ENCODE measurements around the gene ANKS4B. TPM values are rescaled to one million over a fixed set of nuclear protein-coding genes. Genes with fewer than 3 reads are reported as not detected.

The ANKS4B gene
- total and polyA plus RNA-seq, 9 donors: 0.04 to 1.6 (median 0.05) TPM; not detected in 3

- H3K9me3 ChIP-seq (replicated peaks; ENCODE audit: control insufficient read depth, low read depth, low read length): no peaks in the 10 kb centered on the region
- H3K4me1 ChIP-seq (ENCODE audit: control insufficient read depth, insufficient read depth, low read length): no peaks in the 10 kb centered on the region
- no peak overlapping the region for H3K27ac ChIP-seq (ENCODE audit: low read length)
- no peak for DNase-seq
- 59% methylated on average over 2 of the region's 4 CpGs for WGBS (ENCODE audit: insufficient coverage)
- H3K27me3 ChIP-seq (ENCODE audit: control insufficient read depth, insufficient read depth, low read length): peaks cover 4% of the 10 kb centered on the region
- H3K36me3 ChIP-seq (ENCODE audit: control insufficient read depth, insufficient read depth, low read length): no peaks in the 10 kb centered on the region
- no peak overlapping the region for H3K4me3 ChIP-seq (ENCODE audit: low read length)
These were observed 19.4 kb upstream of the ANKS4B start for GRCh38 chr16:21214086-21214485.

- Histone ChIP-seq H3K9me3 (replicated peaks; ENCODE audit: control insufficient read depth, low read depth, low read length) (no peaks in the 10 kb centered on the region), H3K36me3 (ENCODE audit: control insufficient read depth, insufficient read depth, low read length) (no peaks in the 10 kb centered on the region), H3K4me1 (ENCODE audit: control insufficient read depth, insufficient read depth, low read length) (no peaks in the 10 kb centered on the region), H3K27ac (ENCODE audit: low read length) (no peak overlapping the region), H3K27me3 (ENCODE audit: control insufficient read depth, insufficient read depth, low read length) (peaks cover 3% of the 10 kb centered on the region), H3K4me3 (ENCODE audit: low read length) (no peak overlapping the region)
- WGBS (ENCODE audit: insufficient coverage): no CpG with 5 or more reads among the region's 2 CpGs
- no peak for DNase-seq
These were observed 16.4 kb upstream of the ANKS4B start for GRCh38 chr16:21217121-21217520.

DNA sequence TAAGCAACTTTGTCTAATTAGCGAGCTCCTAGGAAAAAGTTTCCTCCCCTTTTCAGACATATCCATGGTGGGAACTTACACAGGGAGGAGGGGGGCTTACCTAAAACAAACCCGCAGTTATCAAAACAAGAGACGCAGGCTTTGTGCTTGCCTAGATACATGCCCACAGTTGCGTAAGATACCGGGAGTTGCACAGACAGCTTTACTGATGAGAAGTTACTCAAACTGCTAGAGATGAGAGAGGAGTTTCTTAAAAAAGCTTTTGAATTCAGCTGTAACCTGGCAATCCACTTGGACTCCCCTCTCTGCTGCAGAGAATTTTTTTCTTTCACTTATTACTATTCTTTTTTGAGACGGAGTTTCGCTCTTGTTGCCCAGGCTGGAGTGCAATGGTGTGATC, 15.3 kb upstream of the ANKS4B start:
- DNase-seq: no peak
- H3K27ac ChIP-seq (ENCODE audit: low read length): no peak overlapping the region
- no peaks in the 10 kb centered on the region for H3K9me3 ChIP-seq (replicated peaks; ENCODE audit: control insufficient read depth, low read depth, low read length)
- 67% methylated on average over 4 of the region's 7 CpGs for WGBS (ENCODE audit: insufficient coverage)
- H3K4me3 ChIP-seq (ENCODE audit: low read length): no peak overlapping the region
- no peaks in the 10 kb centered on the region for H3K36me3 ChIP-seq (ENCODE audit: control insufficient read depth, insufficient read depth, low read length)
- H3K4me1 ChIP-seq (ENCODE audit: control insufficient read depth, insufficient read depth, low read length): no peaks in the 10 kb centered on the region
- H3K27me3 ChIP-seq (ENCODE audit: control insufficient read depth, insufficient read depth, low read length): peaks cover 4% of the 10 kb centered on the region

GRCh38 chr16:21219551-21219950, 13.9 kb upstream of the ANKS4B start:
- Histone ChIP-seq H3K4me3 (ENCODE audit: low read length) (no peak overlapping the region), H3K27me3 (ENCODE audit: control insufficient read depth, insufficient read depth, low read length) (peaks cover 7% of the 10 kb centered on the region), H3K27ac (ENCODE audit: low read length) (no peak overlapping the region), H3K9me3 (replicated peaks; ENCODE audit: control insufficient read depth, low read depth, low read length) (no peaks in the 10 kb centered on the region), H3K36me3 (ENCODE audit: control insufficient read depth, insufficient read depth, low read length) (no peaks in the 10 kb centered on the region), H3K4me1 (ENCODE audit: control insufficient read depth, insufficient read depth, low read length) (no peaks in the 10 kb centered on the region)
- WGBS (ENCODE audit: insufficient coverage): no CpG with 5 or more reads among the region's 2 CpGs
- DNase-seq: no peak

DNA sequence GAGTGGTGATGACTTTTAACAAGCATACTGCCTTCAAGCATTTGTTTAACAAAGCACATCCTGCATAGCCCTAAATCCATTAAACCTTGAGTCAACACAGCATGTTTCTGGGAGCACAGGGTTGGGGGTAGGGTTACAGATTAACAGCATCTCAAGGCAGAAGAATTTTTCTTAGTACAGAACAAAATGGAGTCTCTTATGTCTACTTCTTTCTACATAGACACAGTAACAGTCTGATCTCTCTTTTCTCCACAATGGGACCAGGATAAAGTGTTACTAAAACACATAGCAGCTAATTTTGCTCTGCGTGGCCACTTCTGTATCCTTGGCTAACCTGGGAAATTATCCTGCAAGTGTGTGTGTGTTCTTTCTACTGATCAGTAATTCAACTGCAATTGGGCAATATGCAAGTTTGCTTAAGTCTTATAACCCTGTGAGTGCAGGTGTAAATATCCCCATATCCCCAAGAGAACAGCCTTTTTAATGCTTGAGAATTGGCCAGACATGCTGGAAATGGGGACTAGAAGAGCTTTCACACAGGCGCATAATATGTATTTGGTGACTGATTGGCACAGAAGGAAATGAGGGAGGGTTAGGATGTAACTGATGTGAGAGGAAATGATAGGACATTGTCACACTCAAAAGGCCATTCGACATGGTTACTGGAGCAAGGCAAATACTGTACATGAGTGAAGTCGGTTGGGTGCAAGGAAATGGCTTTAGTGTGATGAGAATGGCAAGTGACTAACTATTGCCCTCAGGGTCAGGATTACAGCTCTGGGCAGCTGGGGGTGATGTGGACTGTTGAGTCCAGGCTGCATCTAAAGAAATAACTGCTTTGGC, 10.8 kb upstream of the ANKS4B start:
- no peaks in the 10 kb centered on the region for H3K36me3 ChIP-seq (ENCODE audit: control insufficient read depth, insufficient read depth, low read length)
- no peaks in the 10 kb centered on the region for H3K4me1 ChIP-seq (ENCODE audit: control insufficient read depth, insufficient read depth, low read length)
- no peaks in the 10 kb centered on the region for H3K9me3 ChIP-seq (replicated peaks; ENCODE audit: control insufficient read depth, low read depth, low read length)
- 73% methylated on average over 3 of the region's 4 CpGs for WGBS (ENCODE audit: insufficient coverage)
- H3K4me3 ChIP-seq (ENCODE audit: low read length): no peak overlapping the region
- no peak overlapping the region for H3K27ac ChIP-seq (ENCODE audit: low read length)
- peaks cover 7% of the 10 kb centered on the region for H3K27me3 ChIP-seq (ENCODE audit: control insufficient read depth, insufficient read depth, low read length)
- DNase-seq: no peak

- Histone ChIP-seq H3K4me1 (ENCODE audit: control insufficient read depth, insufficient read depth, low read length) (no peaks in the 10 kb centered on the region), H3K4me3 (ENCODE audit: low read length) (no peak overlapping the region), H3K9me3 (replicated peaks; ENCODE audit: control insufficient read depth, low read depth, low read length) (no peaks in the 10 kb centered on the region), H3K36me3 (ENCODE audit: control insufficient read depth, insufficient read depth, low read length) (no peaks in the 10 kb centered on the region), H3K27me3 (ENCODE audit: control insufficient read depth, insufficient read depth, low read length) (peaks cover 7% of the 10 kb centered on the region), H3K27ac (ENCODE audit: low read length) (no peak overlapping the region)
- no peak for DNase-seq
- whole genome bisulfite sequencing (ENCODE audit: insufficient coverage): 77% methylated on average over 3 of the region's 9 CpGs
These were observed 9.7 kb upstream of the ANKS4B start for GRCh38 chr16:21223787-21224186.

GRCh38 chr16:21224800-21225199, 8.7 kb upstream of the ANKS4B start:
- no CpG with 5 or more reads among the region's 2 CpGs for WGBS (ENCODE audit: insufficient coverage)
- DNase-seq: no peak
- Histone ChIP-seq H3K4me3 (ENCODE audit: low read length) (no peak overlapping the region), H3K27ac (ENCODE audit: low read length) (no peak overlapping the region), H3K27me3 (ENCODE audit: control insufficient read depth, insufficient read depth, low read length) (peaks cover 7% of the 10 kb centered on the region), H3K36me3 (ENCODE audit: control insufficient read depth, insufficient read depth, low read length) (no peaks in the 10 kb centered on the region), H3K9me3 (replicated peaks; ENCODE audit: control insufficient read depth, low read depth, low read length) (no peaks in the 10 kb centered on the region), H3K4me1 (ENCODE audit: control insufficient read depth, insufficient read depth, low read length) (no peaks in the 10 kb centered on the region)

DNA sequence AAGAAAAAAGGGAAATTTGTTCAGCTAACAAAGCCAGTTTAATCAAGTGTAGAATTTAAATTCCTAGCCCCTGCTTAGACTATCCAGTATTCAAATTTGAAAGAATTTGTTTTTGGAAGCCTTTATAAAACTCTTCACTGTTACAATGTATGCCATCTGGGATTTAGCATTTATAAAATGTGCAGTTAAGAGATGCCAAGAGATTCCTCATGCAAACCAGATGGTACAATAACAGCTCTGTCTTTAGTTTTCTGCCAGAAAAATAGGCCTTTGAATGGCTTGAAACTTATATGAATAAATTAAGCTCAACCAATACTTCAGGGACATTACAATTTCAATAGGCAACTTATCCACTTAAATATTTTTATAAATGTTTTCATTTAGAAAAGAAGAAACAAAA, 6.8 kb upstream of the ANKS4B start:
- DNase-seq: peak; percentile 51
- Histone ChIP-seq H3K27me3 (ENCODE audit: control insufficient read depth, insufficient read depth, low read length) (peaks cover 5% of the 10 kb centered on the region), H3K36me3 (ENCODE audit: control insufficient read depth, insufficient read depth, low read length) (no peaks in the 10 kb centered on the region), H3K4me1 (ENCODE audit: control insufficient read depth, insufficient read depth, low read length) (no peaks in the 10 kb centered on the region), H3K4me3 (ENCODE audit: low read length) (no peak overlapping the region), H3K27ac (ENCODE audit: low read length) (no peak overlapping the region), H3K9me3 (replicated peaks; ENCODE audit: control insufficient read depth, low read depth, low read length) (no peaks in the 10 kb centered on the region)

DNA sequence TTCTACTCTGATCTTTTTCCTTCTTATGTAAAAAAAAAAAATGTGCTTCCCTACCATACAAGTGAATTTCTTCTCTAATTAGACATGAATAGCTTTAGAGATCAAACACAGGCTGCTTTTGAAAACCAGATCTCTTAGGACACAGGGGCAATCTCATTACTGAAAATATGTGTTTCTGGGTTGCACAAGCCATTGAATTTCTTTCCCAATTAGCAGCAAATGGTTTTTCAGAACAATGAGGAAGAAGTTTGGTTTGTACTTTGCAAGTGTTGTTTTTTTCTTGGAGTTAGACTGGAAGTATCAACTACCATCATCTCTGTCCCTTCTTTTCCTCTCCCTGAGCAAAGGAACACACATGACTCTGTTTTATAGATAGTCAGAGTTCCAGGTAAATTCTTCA, 5.6 kb upstream of the ANKS4B start:
- H3K27me3 ChIP-seq (ENCODE audit: control insufficient read depth, insufficient read depth, low read length): peaks cover 5% of the 10 kb centered on the region
- H3K4me1 ChIP-seq (ENCODE audit: control insufficient read depth, insufficient read depth, low read length): no peaks in the 10 kb centered on the region
- DNase-seq: no peak
- H3K27ac ChIP-seq (ENCODE audit: low read length): no peak overlapping the region
- no peaks in the 10 kb centered on the region for H3K36me3 ChIP-seq (ENCODE audit: control insufficient read depth, insufficient read depth, low read length)
- no peak overlapping the region for H3K4me3 ChIP-seq (ENCODE audit: low read length)
- no peaks in the 10 kb centered on the region for H3K9me3 ChIP-seq (replicated peaks; ENCODE audit: control insufficient read depth, low read depth, low read length)

GRCh38 chr16:21228361-21228872, 5.1 kb upstream of the ANKS4B start:
- H3K27ac ChIP-seq (ENCODE audit: low read length): no peak overlapping the region
- WGBS (ENCODE audit: insufficient coverage): 78% methylated on average over 2 of the region's 2 CpGs
- H3K36me3 ChIP-seq (ENCODE audit: control insufficient read depth, insufficient read depth, low read length): no peaks in the 10 kb centered on the region
- H3K4me3 ChIP-seq (ENCODE audit: low read length): no peak overlapping the region
- no peaks in the 10 kb centered on the region for H3K9me3 ChIP-seq (replicated peaks; ENCODE audit: control insufficient read depth, low read depth, low read length)
- no peaks in the 10 kb centered on the region for H3K4me1 ChIP-seq (ENCODE audit: control insufficient read depth, insufficient read depth, low read length)
- no peak for DNase-seq
- peaks cover 3% of the 10 kb centered on the region for H3K27me3 ChIP-seq (ENCODE audit: control insufficient read depth, insufficient read depth, low read length)
